HG03457 (cell line): ENCODE results near the gene OLFM1.
"Not testable (repeated sequence)": the region's sequence is repeated elsewhere in the genome, so short reads cannot be mapped to it uniquely, and the experiment has no call there.

ENCODE experiments used
- ATAC-seq: cut with Tn5 transposase; IDR thresholded peaks from one replicate; pipeline ENCODE4 v1.9.1; 2021; ENCODE audit warnings: moderate number of reproducible peaks; ENCODE audit not compliant: unreplicated experiment

OLFM1 gene

GRCh38 chr9:135056541-135056940 is 30.9 kb upstream of the OLFM1 start:
- no peak for ATAC-seq

GRCh38 chr9:135060461-135061116 is 26.9 kb upstream of the OLFM1 start:
- no peak for ATAC-seq

GRCh38 chr9:135061441-135061840 is 26.0 kb upstream of the OLFM1 start:
- ATAC-seq, result no peak

GRCh38 chr9:135062254-135062653 is 25.2 kb upstream of the OLFM1 start:
- ATAC-seq, result no peak

- not testable (repeated sequence) for ATAC-seq
Measured at GRCh38 chr9:135063466-135063865, 24.0 kb upstream of the OLFM1 start.

GRCh38 chr9:135063888-135064287 is 23.6 kb upstream of the OLFM1 start:
- ATAC-seq, result not testable (repeated sequence)

GRCh38 chr9:135065151-135065550 is 22.3 kb upstream of the OLFM1 start:
- ATAC-seq, result no peak

GRCh38 chr9:135065804-135066203 is 21.7 kb upstream of the OLFM1 start:
- ATAC-seq, result no peak

GRCh38 chr9:135066291-135066690 is 21.2 kb upstream of the OLFM1 start:
- ATAC-seq, result no peak

- ATAC-seq, result no peak
Measured at GRCh38 chr9:135067096-135067710, 20.3 kb upstream of the OLFM1 start.

GRCh38 chr9:135068776-135069415 is 18.6 kb upstream of the OLFM1 start:
- ATAC-seq, result no peak

- ATAC-seq, result no peak
Measured at GRCh38 chr9:135069558-135070197, 17.8 kb upstream of the OLFM1 start.

- no peak for ATAC-seq
Measured at GRCh38 chr9:135070198-135070951, 17.1 kb upstream of the OLFM1 start.

GRCh38 chr9:135070964-135071735 is 16.3 kb upstream of the OLFM1 start:
- no peak for ATAC-seq

GRCh38 chr9:135073081-135073740 is 14.3 kb upstream of the OLFM1 start:
- ATAC-seq, result no peak

GRCh38 chr9:135073741-135074305 is 13.6 kb upstream of the OLFM1 start:
- ATAC-seq, result no peak

GRCh38 chr9:135074354-135075233 is 12.9 kb upstream of the OLFM1 start:
- no peak for ATAC-seq
